NCI-H2227 (cell line): Measurements from ENCODE around the gene IQSEC1.
A peak's percentile ranks its signal among the peaks of the same experiment; 100 is the strongest.

Experiments used
- DNase-seq: peaks from one replicate; lab custom pipeline; 2025; ENCODE audit not compliant: unreplicated experiment; lab: John Stamatoyannopoulos, UW

The IQSEC1 gene

GRCh38 chr3:13004376-13004775 lies 68.9 kb downstream of the IQSEC1 start:
- no peak for DNase-seq

DNA sequence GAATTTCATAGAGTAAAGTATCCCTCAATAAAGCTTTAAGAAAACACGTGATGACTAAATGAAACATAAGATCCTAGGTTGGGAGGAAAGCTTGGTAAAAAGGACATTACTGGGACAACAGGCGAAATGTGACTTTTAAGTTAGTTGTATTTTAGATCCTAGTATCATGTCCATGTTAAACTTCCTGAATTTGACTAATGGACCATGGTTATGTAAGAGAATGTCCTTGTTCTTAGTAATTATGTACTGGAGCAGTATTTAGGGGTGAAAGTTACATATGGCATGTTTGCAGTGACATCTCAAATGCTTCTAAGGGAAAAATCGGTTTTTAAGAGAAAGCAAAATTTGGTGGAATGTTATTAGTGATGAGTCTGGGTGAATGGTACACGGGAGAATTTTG lies 69.6 kb downstream of the IQSEC1 start:
- DNase-seq, result no peak

DNA sequence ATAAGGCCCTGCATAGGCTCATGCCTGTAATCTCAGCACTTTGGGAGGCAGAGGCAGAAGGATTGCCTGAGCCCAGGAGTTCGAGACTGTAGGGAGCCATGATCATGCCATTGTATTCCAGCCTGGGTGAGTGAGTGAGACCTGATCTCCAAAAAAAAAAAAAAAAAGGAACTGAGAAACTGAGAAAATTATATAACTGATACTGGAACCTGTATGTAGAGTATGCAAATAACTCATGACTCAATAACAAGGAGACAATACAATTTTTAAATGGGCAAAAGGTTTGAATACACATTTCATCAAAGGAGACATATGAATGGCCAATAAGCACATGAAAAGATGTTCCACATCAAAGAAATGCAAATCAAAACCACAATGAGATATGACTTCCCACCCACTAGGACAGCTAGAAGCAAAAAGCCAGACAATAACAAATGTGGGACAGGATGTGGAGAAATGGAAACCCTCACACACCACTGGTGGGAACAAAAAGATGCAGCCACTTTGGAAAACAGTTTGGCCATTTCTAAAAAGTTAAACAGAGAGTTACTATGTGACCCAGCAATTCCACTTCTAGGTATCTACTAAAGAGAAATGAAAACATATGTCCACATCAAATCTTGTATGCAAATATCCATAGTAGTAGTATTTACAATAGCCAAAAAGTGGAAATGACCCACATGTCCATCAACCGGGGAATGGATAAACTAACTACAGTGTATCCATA lies 70.7 kb downstream of the IQSEC1 start:
- DNase-seq, result no peak

- DNase-seq, result no peak
Observed at GRCh38 chr3:12999147-13000140, 73.8 kb downstream of the IQSEC1 start.

- no peak for DNase-seq
Observed at GRCh38 chr3:12998648-12999047, 74.6 kb downstream of the IQSEC1 start.

GRCh38 chr3:12997387-12997786 lies 75.8 kb downstream of the IQSEC1 start:
- DNase-seq, result no peak

DNA sequence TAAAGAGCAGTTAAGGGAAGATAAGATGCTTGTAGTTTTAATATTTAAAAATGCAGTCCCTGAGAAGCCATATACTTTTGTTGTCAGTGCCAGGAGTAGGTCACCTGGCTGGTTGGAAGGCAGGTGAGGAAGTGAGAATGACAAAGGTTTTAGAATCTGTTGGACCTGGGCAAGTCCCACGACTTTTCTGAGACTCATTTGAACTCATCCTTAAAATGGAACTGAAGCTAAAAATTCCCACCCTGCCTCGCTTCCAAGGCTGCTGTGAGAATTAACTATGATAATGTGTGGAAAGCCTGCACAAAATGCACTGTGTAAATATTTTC lies 77.1 kb downstream of the IQSEC1 start:
- DNase-seq, result no peak

GRCh38 chr3:12995389-12996180 lies 77.6 kb downstream of the IQSEC1 start:
- no peak for DNase-seq

GRCh38 chr3:12994607-12995388 lies 78.4 kb downstream of the IQSEC1 start:
- peak; percentile 84 for DNase-seq

DNA sequence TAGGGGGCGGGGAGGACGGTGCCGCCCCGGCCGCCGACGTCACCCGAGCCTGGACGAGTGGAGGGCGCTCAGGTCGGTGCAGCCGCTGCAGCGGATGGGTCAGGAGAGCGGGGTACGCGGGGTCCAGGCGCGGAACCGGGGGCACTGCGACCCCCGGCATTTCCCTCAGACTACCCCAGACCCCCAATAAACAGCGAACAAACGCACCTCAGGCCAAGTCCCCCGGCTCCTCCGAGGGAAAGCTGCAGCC lies 78.9 kb downstream of the IQSEC1 start:
- DNase-seq, result peak; percentile 16

GRCh38 chr3:12993517-12994356 lies 79.5 kb downstream of the IQSEC1 start:
- DNase-seq, result peak; percentile 23

DNA sequence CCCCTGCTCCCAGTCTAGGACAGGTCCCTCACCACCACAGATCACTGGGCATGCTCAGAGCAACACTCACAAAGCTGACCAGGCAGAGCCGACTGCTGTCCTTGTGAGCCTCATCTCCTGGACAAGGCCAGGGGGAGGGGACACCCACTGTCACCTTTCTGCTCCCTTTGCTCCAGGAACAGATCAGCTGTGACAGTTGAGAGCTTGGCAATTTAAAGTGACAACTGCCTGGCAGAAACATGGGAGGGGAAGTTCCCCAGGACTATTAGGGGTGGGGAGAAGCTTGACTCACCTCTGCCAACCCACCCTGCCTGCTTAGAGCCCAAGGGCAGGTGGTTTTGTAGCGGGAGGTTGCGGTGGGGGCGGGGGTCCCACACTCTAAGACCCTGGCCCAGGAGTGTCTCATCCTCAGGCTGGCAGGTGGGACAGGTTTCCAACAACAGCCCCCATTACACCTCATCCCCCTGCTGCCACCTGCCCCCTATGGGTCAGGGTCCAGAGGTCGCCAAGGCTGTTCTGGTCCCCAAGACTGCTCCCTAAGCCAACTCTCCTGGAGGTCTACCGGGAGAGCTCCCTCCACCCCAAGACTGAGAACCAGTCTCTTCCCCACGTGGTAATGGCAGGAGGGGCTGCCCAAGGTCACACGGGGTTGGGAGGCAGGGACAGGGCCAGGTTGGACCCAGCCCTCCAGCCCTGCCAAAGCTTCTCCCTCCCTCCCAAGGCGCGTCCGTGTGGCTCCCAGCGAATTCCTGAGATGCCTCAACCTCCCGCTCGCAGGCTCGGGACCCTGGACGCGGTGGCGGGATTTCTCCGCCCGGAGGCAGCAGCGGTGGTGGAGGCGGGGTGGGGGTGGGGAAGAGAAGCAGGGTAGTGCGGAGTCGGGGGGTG lies 80.4 kb downstream of the IQSEC1 start:
- DNase-seq, result no peak

- no peak for DNase-seq
Observed at GRCh38 chr3:12991861-12992281, 81.4 kb downstream of the IQSEC1 start.

- DNase-seq, result no peak
Observed at GRCh38 chr3:12991481-12991837, 81.8 kb downstream of the IQSEC1 start.

DNA sequence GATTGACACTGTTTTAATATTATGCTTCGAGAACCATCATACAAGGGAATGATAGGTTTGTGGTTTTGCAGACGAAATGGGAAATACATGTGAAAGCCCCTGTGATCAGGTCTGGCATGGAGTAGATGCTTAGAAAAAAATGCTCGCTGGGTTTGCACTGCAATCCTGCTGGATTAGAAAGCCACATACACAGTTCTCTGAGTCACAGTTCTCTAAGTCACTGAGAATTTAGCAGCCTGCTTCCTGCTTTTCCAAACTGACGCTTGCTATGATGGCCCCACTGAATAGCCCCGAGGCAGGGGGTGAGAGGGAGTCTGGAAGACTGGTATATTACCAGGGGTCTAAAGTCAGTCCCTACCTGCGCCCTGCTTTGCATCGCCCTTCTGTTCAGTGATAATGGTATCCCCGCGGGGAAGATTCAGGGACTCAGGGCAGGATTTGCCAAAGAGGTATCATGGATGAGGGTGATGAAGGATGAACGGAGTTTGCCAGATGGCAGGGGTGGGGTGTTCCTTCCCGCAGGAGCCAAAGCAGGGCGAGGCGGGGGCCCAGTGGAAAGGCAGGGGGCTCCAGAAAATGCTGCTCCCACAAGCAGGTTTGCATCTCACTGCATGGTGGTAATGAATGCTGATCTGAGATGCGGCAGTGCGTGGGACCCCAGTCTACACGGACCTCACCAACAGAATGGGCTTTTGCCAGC lies 82.3 kb downstream of the IQSEC1 start:
- no peak for DNase-seq

GRCh38 chr3:12990306-12990705 lies 82.9 kb downstream of the IQSEC1 start:
- DNase-seq, result no peak

DNA sequence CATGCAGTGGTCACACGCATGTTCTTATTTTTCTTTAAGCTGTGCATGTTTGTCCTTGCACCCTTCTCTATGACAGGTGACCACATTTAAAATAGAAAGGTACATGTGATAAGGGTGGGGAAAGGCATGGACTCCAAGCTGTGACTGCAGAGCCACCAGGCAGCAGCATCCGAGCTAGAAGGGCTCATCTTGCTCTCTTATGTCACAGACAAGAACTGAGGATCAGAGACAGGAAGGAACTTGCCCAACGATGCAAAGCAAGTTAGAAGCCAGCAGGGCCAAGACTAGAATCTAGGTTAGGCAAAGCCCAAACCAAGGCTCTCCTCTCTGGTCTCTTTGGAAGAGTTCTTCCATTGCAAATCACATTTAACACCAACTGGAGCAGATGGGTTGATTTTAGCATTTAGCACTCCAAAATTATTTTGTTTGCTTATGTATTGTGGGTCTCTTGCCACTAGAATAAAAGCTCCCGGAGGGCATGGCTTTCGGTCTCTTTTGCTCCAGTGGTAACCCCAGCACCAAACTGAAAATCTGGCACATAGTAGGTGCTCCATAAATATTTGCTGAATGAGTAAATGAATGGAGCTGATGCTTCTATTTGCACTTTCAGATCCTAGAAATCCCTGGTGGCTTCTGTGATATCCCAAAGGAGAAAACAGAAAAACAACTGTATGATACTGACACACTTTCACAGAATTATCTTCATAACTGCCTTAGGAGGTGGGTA lies 84.3 kb downstream of the IQSEC1 start:
- no peak for DNase-seq

DNA sequence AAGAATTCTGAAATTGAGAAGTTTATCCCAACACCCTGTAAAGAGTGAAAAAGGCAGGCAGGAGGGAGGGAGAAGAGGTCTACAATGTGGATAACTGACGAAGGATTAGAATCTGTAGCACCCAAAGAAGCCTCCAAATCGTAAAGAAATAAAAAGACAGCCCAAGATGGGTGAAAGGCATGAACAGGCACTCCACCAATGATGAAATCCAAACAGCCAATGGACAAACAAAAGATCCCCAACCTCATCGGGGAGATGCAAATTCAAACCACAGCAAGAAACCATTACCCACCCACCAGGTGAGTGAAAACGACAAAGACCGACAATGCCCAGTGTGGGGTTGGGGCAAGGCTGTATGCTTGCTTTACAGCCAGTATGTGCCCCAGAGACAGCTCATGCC lies 85.6 kb downstream of the IQSEC1 start:
- no peak for DNase-seq
